Thymus (tissue), 11 donors: ENCODE measurements around the gene ZFAND3. TPM values are rescaled to one million over a fixed set of nuclear protein-coding genes. Genes with fewer than 3 reads are reported as not detected.

Experiments used
- DNase-seq, 9 donors: peaks; one replicate each; pipeline ENCODE4 v3.0.0-alpha.2; 2013; ENCODE audit warnings: low spot score in 9 of 9, low read depth in 6 of 9, missing footprints in 1 of 9
- H3K27ac ChIP-seq, 2 donors: one replicate each; pipeline ENCODE4 v1.5.1; 2013; ENCODE audit warnings: control low read depth in 1 of 2, low read depth in 1 of 2, low read length in 1 of 2, mild to moderate bottlenecking in 1 of 2, moderate library complexity in 1 of 2
- H3K27me3 ChIP-seq, 2 donors: one replicate each; pipeline ENCODE4 v1.5.1; 2013; ENCODE audit warnings: low read length in 1 of 2; ENCODE audit not compliant: control insufficient read depth in 2 of 2, insufficient read depth in 1 of 2
- H3K36me3 ChIP-seq, 2 donors: one replicate each; pipeline ENCODE4 v1.5.1; 2013; ENCODE audit warnings: low read length in 1 of 2, mild to moderate bottlenecking in 1 of 2, moderate library complexity in 1 of 2; ENCODE audit not compliant: control insufficient read depth in 2 of 2, insufficient read depth in 2 of 2
- H3K4me1 ChIP-seq, 2 donors: one replicate each; pipeline ENCODE4 v1.5.1; 2013; ENCODE audit warnings: low read length in 2 of 2; ENCODE audit not compliant: control insufficient read depth in 2 of 2, insufficient read depth in 2 of 2
- H3K4me3 ChIP-seq, 2 donors: one replicate each; pipeline ENCODE4 v1.5.1; 2013; ENCODE audit warnings: low read length in 2 of 2, control low read depth in 1 of 2, mild to moderate bottlenecking in 1 of 2
- H3K9me3 ChIP-seq, 2 donors: one replicate each; pipeline ENCODE4 v1.5.1; 2013; ENCODE audit warnings: low read length in 1 of 2, mild to moderate bottlenecking in 1 of 2; ENCODE audit not compliant: control insufficient read depth in 2 of 2, insufficient read depth in 1 of 2
- WGBS: extraction: QIAGEN DNeasy Blood & Tissue Kit; methylation state at CpG from one replicate; pipeline ENCODE4 v1.1.7; 2013; 5-methylcytosine and 5-hydroxymethylcytosine counted together
- polyA plus RNA-seq: library from polyadenylated mRNA; stranded (reverse); fragments of 200-250 nt; gene quantifications from one replicate; pipeline ENCODE4 v1.2.3, GENCODE V29; 2013
- total RNA-seq: library from RNA; stranded (reverse); fragments of 120-200 nt; gene quantifications from one replicate; pipeline ENCODE4 v1.2.4, GENCODE V29; 2013
- donor health status: healthy.

Gene ZFAND3
- total and polyA plus RNA-seq, 2 donors: 8.5 to 25.7 TPM

GRCh38 chr6:37806213-37806612 lies 13.3 kb upstream of the ZFAND3 start:
- no peaks in the 10 kb centered on the region for H3K9me3 ChIP-seq
- H3K4me3 ChIP-seq: no peak overlapping the region
- H3K4me1 ChIP-seq: no peaks in the 10 kb centered on the region
- no peaks in the 10 kb centered on the region for H3K36me3 ChIP-seq
- H3K27ac ChIP-seq: no peak overlapping the region
- DNase-seq: no peak
- H3K27me3 ChIP-seq: no peaks in the 10 kb centered on the region
- 94% methylated on average over 2 of the region's 2 CpGs for WGBS

- DNase-seq: no peak
- Histone ChIP-seq H3K36me3 (no peaks in the 10 kb centered on the region), H3K9me3 (no peaks in the 10 kb centered on the region), H3K27me3 (no peaks in the 10 kb centered on the region), H3K27ac (no peak overlapping the region), H3K4me1 (no peaks in the 10 kb centered on the region), H3K4me3 (no peak overlapping the region)
- WGBS: 87% methylated on average over 6 of the region's 6 CpGs
Measured at GRCh38 chr6:37807656-37808055, 11.9 kb upstream of the ZFAND3 start.

- WGBS: 94% methylated on average over 3 of the region's 3 CpGs
- no peak overlapping the region for H3K4me3 ChIP-seq
- H3K36me3 ChIP-seq: no peaks in the 10 kb centered on the region
- no peaks in the 10 kb centered on the region for H3K27me3 ChIP-seq
- no peaks in the 10 kb centered on the region for H3K9me3 ChIP-seq
- no peaks in the 10 kb centered on the region for H3K4me1 ChIP-seq
- H3K27ac ChIP-seq: no peak overlapping the region
- DNase-seq: no peak
Measured at GRCh38 chr6:37809197-37809543, 10.4 kb upstream of the ZFAND3 start.

DNA sequence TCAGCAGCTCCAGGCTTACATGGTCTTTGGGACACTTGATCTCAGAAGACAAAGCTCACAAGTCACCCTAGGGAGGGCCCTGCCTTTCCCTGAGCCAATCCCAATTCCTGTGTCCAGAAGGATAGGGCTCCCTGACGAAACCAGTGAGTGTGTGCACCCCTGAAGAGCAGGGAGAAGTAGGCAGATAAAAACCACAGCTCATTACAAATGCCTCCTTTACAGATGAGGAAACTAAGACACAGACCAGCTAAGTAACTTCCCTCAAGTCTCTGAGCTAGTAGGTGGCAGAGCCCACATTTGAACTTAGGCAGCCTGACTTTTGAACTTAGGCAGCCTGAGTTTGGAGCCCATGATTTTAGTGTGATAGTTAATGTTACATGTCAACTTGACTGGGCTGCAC lies 6.7 kb upstream of the ZFAND3 start:
- H3K27me3 ChIP-seq: no peaks in the 10 kb centered on the region
- H3K36me3 ChIP-seq: no peaks in the 10 kb centered on the region
- H3K27ac ChIP-seq: no peak overlapping the region
- no peaks in the 10 kb centered on the region for H3K9me3 ChIP-seq
- H3K4me1 ChIP-seq: no peaks in the 10 kb centered on the region
- 90% methylated on average over 1 of the region's 1 CpG for WGBS
- DNase-seq: no peak
- H3K4me3 ChIP-seq: no peak overlapping the region

DNA sequence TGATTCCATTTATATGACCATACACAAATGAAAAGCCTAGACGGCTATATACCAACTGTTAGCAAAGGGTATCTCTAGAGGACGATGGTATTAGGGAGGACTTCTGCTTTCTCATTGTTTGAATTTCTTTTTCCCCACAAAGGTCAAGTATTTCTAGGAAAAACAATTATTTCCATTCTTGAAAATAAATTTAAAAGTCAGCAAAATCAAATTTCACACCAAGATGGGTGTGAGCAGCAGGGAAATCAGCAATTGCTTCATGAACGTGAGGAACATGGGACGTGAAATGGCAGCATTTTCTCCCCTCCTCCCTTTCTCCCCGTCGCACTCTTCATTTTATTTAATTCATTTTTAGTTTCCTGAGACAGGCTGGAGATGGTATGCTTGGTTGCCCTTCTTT lies 5.2 kb upstream of the ZFAND3 start:
- 97% methylated on average over 6 of the region's 6 CpGs for WGBS
- H3K9me3 ChIP-seq: peaks cover 0 to 2% of the 10 kb centered on the region in 2 donors
- no peak overlapping the region for H3K27ac ChIP-seq
- no peak for DNase-seq
- no peaks in the 10 kb centered on the region for H3K27me3 ChIP-seq
- no peaks in the 10 kb centered on the region for H3K36me3 ChIP-seq
- H3K4me3 ChIP-seq: no peak overlapping the region
- H3K4me1 ChIP-seq: peaks cover 6% of the 10 kb centered on the region in 2 donors

GRCh38 chr6:37816599-37817375 lies 2.7 kb upstream of the ZFAND3 start:
- H3K36me3 ChIP-seq: no peaks in the 10 kb centered on the region
- peaks cover 15 to 16% of the 10 kb centered on the region in 2 donors for H3K4me1 ChIP-seq
- no peak for DNase-seq
- WGBS: 94% methylated on average over 7 of the region's 7 CpGs
- no peak overlapping the region for H3K27ac ChIP-seq
- H3K27me3 ChIP-seq: no peaks in the 10 kb centered on the region
- H3K4me3 ChIP-seq: no peak overlapping the region
- H3K9me3 ChIP-seq: peaks cover 0 to 2% of the 10 kb centered on the region in 2 donors

- Histone ChIP-seq H3K4me1 (peaks cover 21 to 22% of the 10 kb centered on the region in 2 donors), H3K9me3 (peaks cover 0 to 2% of the 10 kb centered on the region in 2 donors), H3K27me3 (no peaks in the 10 kb centered on the region), H3K27ac (peak overlapping the region; percentile 95 to 96), H3K36me3 (no peaks in the 10 kb centered on the region), H3K4me3 (peak overlapping the region; percentile 97 to 99)
- WGBS: under 1% methylated on average over 27 of the region's 27 CpGs
- peak in 5 of 9 donors; percentile 96 to 99 (median 97) for DNase-seq
Measured at GRCh38 chr6:37818536-37819176, 871 bp upstream of the ZFAND3 start.

DNA sequence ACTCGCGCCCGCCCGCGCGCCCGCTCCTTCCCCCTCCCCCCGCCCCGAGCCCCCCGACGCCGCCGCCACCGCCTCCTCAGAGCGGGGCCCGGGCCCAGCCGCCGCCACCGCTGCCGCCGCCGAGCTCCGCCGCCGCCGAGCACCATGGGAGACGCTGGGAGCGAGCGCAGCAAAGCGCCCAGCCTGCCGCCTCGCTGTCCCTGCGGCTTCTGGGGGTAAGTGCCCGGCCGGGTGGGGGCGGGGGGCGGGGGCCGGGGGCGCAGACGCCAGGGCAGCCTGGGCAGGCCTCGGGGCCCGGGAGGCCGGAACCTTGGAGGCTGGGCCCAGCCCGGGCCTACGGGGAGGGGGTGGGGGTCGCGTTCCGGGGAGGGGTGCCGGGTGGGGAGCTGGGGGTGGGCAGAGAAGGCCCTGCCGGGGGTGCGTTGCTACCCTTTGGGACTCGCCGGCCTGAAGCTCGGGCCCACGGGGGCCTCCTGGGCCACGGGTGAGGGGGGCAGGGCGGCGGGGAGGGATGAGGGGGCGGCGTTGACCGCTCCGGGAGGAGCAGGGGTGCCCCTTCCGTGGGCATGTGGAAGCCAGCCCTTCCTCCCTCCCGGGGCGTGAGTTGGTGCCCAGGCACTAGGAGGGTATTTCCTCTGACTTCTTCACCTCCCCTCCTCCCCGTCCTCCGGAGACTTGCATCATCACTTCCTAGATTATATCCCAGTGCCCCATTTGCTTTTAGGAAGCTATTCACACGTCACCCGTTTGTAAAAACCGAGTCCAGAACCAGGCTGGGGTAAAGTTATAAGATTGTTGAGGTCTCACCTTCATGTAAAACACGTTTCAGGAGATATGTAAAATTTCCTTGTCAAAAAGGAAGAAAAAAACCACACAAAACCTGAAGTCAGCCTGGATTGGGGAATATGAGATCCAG lies 533 bp downstream of the ZFAND3 start:
- peaks cover 21 to 22% of the 10 kb centered on the region in 2 donors for H3K4me1 ChIP-seq
- 1% methylated on average over 71 of the region's 71 CpGs for WGBS
- H3K9me3 ChIP-seq: peaks cover 0 to 2% of the 10 kb centered on the region in 2 donors
- peak overlapping the region; percentile 97 to 99 for H3K4me3 ChIP-seq
- peak in 7 of 9 donors; percentile 9 to 57 (median 30) for DNase-seq
- H3K27ac ChIP-seq: peak overlapping the region; percentile 65 to 95
- no peaks in the 10 kb centered on the region for H3K36me3 ChIP-seq
- H3K27me3 ChIP-seq: no peaks in the 10 kb centered on the region

DNA sequence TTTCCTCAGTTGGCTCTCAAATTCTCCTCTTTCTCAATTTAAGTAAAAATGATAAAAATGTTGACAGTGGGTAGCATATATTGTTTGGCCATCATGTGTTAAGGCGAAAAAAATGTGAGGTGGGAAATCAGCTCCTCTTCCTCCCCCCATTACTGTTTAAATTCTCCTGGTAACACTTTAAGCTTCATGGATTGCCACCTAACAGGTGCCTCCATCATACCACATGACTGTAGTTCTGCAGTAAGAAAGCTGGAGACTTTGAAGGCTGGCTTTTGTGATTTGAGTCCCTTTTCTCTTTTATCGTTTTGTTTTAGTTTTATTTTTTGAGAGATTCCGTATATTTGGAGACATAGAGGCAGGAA lies 1.2 kb downstream of the ZFAND3 start:
- peaks cover 21 to 22% of the 10 kb centered on the region in 2 donors for H3K4me1 ChIP-seq
- peak overlapping the region; percentile 65 to 95 for H3K27ac ChIP-seq
- H3K4me3 ChIP-seq: peak overlapping the region; percentile 56 to 97
- DNase-seq: peak in 7 of 9 donors; percentile 12 to 68 (median 37)
- 54% methylated on average over 3 of the region's 3 CpGs for WGBS
- peaks cover 0 to 2% of the 10 kb centered on the region in 2 donors for H3K9me3 ChIP-seq
- H3K27me3 ChIP-seq: no peaks in the 10 kb centered on the region
- H3K36me3 ChIP-seq: no peaks in the 10 kb centered on the region
